Tibial nerve (tissue), 4 donors: ENCODE data around the gene MBD5. TPM values are rescaled to one million over a fixed set of nuclear protein-coding genes. Genes with fewer than 3 reads are reported as not detected.

Experiments
- DNase-seq, 2 donors: peaks; one replicate each; pipeline ENCODE4 v3.0.0-alpha.2; 2019; ENCODE audit warnings: low spot score in 2 of 2
- H3K27ac ChIP-seq, 4 donors: fragments of 200-600 bp; sonication (generic) in 3 of 4; one replicate each; pipeline ENCODE4 v1.5.1; 2017 to 2019; ENCODE audit warnings: mild to moderate bottlenecking in 1 of 4
- H3K27me3 ChIP-seq, 2 donors: fragments of 200-600 bp; sonication (generic) in 1 of 2; one replicate each; pipeline versions ENCODE4 v1.5.1 to v1.6.0; 2017 to 2019
- H3K36me3 ChIP-seq, 3 donors: fragments of 200-600 bp; sonication (generic); one replicate each; pipeline ENCODE4 v1.5.1; 2018 to 2019
- H3K4me1 ChIP-seq, 4 donors: fragments of 200-600 bp; sonication (generic) in 3 of 4; one replicate each; pipeline ENCODE4 v1.5.1; 2017 to 2019
- H3K4me3 ChIP-seq, 4 donors: fragments of 200-600 bp; sonication (generic) in 3 of 4; one replicate each; pipeline ENCODE4 v1.5.1; 2017 to 2019; ENCODE audit warnings: mild to moderate bottlenecking in 1 of 4, moderate library complexity in 1 of 4
- H3K9me3 ChIP-seq, 4 donors: fragments of 200-600 bp; sonication (generic) in 3 of 4; one replicate each; pipeline ENCODE4 v1.5.1; 2017 to 2019
- EP300 ChIP-seq, 2 donors: sonication (generic); formaldehyde crosslinking; IDR thresholded peaks; one replicate each; pipeline ENCODE4 v1.6.1; 2017; ENCODE audit warnings: antibody characterized with exemption in 2 of 2, mild to moderate bottlenecking in 1 of 2
- POLR2A ChIP-seq, 2 donors: fragments of 450-650 bp; IDR thresholded peaks; one replicate each; pipeline ENCODE4 v1.6.1; 2017; ENCODE audit warnings: antibody characterized with exemption in 2 of 2, mild to moderate bottlenecking in 2 of 2, moderate library complexity in 2 of 2
- WGBS, 2 donors: methylation state at CpG; one replicate each; pipeline ENCODE4 v1.1.5; 2018; 5-methylcytosine and 5-hydroxymethylcytosine counted together
- total RNA-seq, 4 donors: library from RNA; depleted of rRNA; stranded (reverse); fragments of >200 nt; gene quantifications; one replicate each; pipeline ENCODE4 v1.1.0, GENCODE V29; 2016
- TF ChIP-seq, protein P1 (sequence below), 5 experiments: fragments of 200-600 bp in 3 of 5; fragments of 450-650 bp in 2 of 5; sonication (generic) in 3 of 5; IDR thresholded peaks; one replicate each; pipeline ENCODE4 v1.5.1; 2016 to 2019; ENCODE audit warnings: antibody characterized with exemption in 5 of 5, mild to moderate bottlenecking in 3 of 5, moderate library complexity in 2 of 5

Gene MBD5
- total RNA-seq, 4 donors from 2014 or later: 28.5 to 46.5 (median 40.9) TPM

DNA sequence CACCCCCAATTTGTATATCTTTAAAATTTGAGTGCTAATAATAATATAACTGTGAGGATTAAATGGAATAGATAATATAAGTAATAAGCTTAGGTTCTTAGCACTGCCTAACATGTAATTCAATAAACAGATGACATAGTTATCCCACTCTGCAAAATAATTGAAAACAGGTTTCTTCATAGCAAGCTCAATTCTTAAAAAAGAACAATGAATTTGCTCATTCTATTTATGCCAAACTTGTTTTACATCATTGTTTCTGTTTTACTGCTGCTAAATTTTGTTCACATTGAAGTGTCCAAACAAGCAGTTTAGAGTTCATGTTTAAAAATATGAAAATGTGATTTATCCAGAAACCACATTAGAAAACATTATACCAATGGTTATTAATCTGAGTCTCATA lies 217.0 kb downstream of the MBD5 start:
- no peak for TF ChIP-seq POLR2A (IDR thresholded peaks at IDR 0.05)
- no peak for TF ChIP-seq EP300 (IDR thresholded peaks at IDR 0.05)
- TF ChIP-seq, protein P1, sequence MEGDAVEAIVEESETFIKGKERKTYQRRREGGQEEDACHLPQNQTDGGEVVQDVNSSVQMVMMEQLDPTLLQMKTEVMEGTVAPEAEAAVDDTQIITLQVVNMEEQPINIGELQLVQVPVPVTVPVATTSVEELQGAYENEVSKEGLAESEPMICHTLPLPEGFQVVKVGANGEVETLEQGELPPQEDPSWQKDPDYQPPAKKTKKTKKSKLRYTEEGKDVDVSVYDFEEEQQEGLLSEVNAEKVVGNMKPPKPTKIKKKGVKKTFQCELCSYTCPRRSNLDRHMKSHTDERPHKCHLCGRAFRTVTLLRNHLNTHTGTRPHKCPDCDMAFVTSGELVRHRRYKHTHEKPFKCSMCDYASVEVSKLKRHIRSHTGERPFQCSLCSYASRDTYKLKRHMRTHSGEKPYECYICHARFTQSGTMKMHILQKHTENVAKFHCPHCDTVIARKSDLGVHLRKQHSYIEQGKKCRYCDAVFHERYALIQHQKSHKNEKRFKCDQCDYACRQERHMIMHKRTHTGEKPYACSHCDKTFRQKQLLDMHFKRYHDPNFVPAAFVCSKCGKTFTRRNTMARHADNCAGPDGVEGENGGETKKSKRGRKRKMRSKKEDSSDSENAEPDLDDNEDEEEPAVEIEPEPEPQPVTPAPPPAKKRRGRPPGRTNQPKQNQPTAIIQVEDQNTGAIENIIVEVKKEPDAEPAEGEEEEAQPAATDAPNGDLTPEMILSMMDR (IDR thresholded peaks at IDR 0.05): no peak

DNA sequence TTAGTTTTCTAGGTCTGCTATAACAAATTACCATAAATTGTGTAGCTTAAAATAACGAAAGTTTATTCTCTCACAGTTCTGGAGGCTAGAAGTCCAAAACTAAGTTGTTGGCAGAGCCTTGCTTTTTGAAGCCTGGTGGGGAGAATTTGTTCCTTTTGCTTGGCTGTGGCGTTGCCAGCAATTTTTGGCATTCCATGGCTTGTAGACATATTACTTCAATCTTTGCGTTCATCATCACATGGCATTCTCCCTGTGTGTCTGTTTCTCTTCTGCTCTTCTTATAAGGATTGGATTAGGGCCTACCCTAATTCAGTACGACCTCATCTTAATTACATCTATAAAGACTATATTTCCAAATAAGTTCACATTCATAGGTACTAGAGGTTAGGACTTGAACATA lies 217.7 kb downstream of the MBD5 start:
- Histone ChIP-seq H3K27me3 (no peaks in the 10 kb centered on the region), H3K4me3 (no peak overlapping the region), H3K9me3 (peaks cover 0 to 21% (median 5%) of the 10 kb centered on the region in 4 donors), H3K27ac (no peak overlapping the region), H3K36me3 (peaks cover 0 to 65% (median 0%) of the 10 kb centered on the region in 3 donors), H3K4me1 (no peaks in the 10 kb centered on the region)
- WGBS, 2 donors: 71 to 75% methylated on average over 4 of the region's 4 CpGs
- no peak for DNase-seq
- TF ChIP-seq, protein P1 (IDR thresholded peaks at IDR 0.05): no peak
- TF ChIP-seq POLR2A (IDR thresholded peaks at IDR 0.05) (no peak), EP300 (IDR thresholded peaks at IDR 0.05) (no peak)

More for the DNA sequence above, 217.0 kb downstream of the MBD5 start:
- Histone ChIP-seq H3K27me3 (no peaks in the 10 kb centered on the region), H3K4me1 (no peaks in the 10 kb centered on the region), H3K36me3 (peaks cover 0 to 65% (median 0%) of the 10 kb centered on the region in 3 donors), H3K9me3 (peaks cover 0 to 21% (median 5%) of the 10 kb centered on the region in 4 donors), H3K4me3 (no peak overlapping the region), H3K27ac (no peak overlapping the region)
- no peak for DNase-seq

DNA sequence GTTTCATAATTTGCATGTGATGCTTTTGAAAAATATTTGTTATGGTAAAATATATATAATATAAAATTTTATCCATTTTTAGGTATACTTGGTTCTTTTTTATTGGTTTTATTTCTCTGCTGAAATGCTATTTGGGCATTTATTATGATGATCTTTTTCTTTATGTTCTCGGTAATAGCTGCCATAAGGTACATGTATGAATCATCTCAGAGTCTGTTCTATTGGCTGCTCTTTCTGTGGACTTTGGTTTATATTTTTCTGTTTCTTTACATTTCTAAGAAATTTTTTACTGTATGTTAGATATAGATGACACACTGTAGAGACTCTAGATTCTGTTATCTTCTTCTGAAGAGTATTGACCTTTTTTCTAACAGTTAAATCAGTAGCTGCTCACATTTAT lies 219.9 kb downstream of the MBD5 start:
- Histone ChIP-seq H3K9me3 (peaks cover 0 to 21% (median 5%) of the 10 kb centered on the region in 4 donors), H3K27me3 (no peaks in the 10 kb centered on the region), H3K27ac (no peak overlapping the region), H3K4me1 (no peaks in the 10 kb centered on the region), H3K36me3 (peaks cover 0 to 59% (median 0%) of the 10 kb centered on the region in 3 donors), H3K4me3 (no peak overlapping the region)
- TF ChIP-seq, protein P1 (IDR thresholded peaks at IDR 0.05): no peak
- no peak for TF ChIP-seq POLR2A (IDR thresholded peaks at IDR 0.05)
- no peak for TF ChIP-seq EP300 (IDR thresholded peaks at IDR 0.05)
- WGBS, 2 donors: 95 to 100% methylated on average over 1 of the region's 1 CpG
- no peak for DNase-seq

GRCh38 chr2:148244593-148245292 lies 223.9 kb downstream of the MBD5 start:
- H3K27ac ChIP-seq: no peak overlapping the region
- TF ChIP-seq, protein P1 (IDR thresholded peaks at IDR 0.05): no peak
- 75 to 77% methylated on average over 5 of the region's 5 CpGs for WGBS, 2 donors

DNA sequence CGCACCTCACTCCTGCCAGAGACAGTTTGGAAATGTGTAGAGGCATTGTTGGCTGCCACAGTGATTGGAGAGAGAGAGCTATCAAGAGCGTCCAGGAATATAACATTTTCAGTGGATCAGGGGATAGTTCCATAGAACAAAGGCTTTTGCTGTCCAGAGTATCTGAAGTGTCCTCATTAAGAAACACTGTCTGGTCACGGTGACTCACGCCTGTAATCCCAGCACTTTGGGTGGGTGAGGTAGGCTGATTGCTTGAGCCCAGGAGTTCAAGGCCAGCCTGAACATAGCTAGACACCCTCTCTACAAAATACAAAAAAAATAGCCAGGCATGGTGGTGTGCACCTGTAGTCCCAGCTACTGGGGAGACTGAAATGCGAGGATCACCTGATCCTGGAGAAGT lies 231.1 kb downstream of the MBD5 start:
- H3K4me3 ChIP-seq: no peak overlapping the region
- TF ChIP-seq, protein P1 (IDR thresholded peaks at IDR 0.05): no peak
- TF ChIP-seq EP300 (IDR thresholded peaks at IDR 0.05) (no peak), POLR2A (IDR thresholded peaks at IDR 0.05) (no peak)
- peaks cover 0 to 8% (median 0%) of the 10 kb centered on the region in 4 donors for H3K9me3 ChIP-seq
- no peak overlapping the region for H3K27ac ChIP-seq
- H3K36me3 ChIP-seq: peaks cover 0 to 37% (median 0%) of the 10 kb centered on the region in 3 donors
- DNase-seq: no peak
- no peaks in the 10 kb centered on the region for H3K4me1 ChIP-seq
- no peaks in the 10 kb centered on the region for H3K27me3 ChIP-seq
- 96% methylated on average over 5 of the region's 5 CpGs for WGBS, 2 donors

More at GRCh38 chr2:148244593-148245292, 223.9 kb downstream of the MBD5 start:
- no peaks in the 10 kb centered on the region for H3K4me1 ChIP-seq
- H3K4me3 ChIP-seq: no peak overlapping the region
- H3K27me3 ChIP-seq: no peaks in the 10 kb centered on the region
- H3K9me3 ChIP-seq: peaks cover 0 to 17% (median 5%) of the 10 kb centered on the region in 4 donors
- H3K36me3 ChIP-seq: peaks cover 0 to 20% (median 0%) of the 10 kb centered on the region in 3 donors
- no peak for DNase-seq
